Smooth muscle cell of the umbilical artery (primary cell): Measurements from ENCODE around the gene YAP1. TPM values are rescaled to one million over a fixed set of nuclear protein-coding genes. Genes with fewer than 3 reads are reported as not detected.

Experiments used
- total RNA-seq: library from RNA; depleted of rRNA; stranded (reverse); fragments of >200 nt; gene quantifications from 2 replicates; pipeline ENCODE4 v1.2.3, GENCODE V29; 2014

The YAP1 gene
- 139 and 154 TPM in 2 replicates for total RNA-seq

DNA sequence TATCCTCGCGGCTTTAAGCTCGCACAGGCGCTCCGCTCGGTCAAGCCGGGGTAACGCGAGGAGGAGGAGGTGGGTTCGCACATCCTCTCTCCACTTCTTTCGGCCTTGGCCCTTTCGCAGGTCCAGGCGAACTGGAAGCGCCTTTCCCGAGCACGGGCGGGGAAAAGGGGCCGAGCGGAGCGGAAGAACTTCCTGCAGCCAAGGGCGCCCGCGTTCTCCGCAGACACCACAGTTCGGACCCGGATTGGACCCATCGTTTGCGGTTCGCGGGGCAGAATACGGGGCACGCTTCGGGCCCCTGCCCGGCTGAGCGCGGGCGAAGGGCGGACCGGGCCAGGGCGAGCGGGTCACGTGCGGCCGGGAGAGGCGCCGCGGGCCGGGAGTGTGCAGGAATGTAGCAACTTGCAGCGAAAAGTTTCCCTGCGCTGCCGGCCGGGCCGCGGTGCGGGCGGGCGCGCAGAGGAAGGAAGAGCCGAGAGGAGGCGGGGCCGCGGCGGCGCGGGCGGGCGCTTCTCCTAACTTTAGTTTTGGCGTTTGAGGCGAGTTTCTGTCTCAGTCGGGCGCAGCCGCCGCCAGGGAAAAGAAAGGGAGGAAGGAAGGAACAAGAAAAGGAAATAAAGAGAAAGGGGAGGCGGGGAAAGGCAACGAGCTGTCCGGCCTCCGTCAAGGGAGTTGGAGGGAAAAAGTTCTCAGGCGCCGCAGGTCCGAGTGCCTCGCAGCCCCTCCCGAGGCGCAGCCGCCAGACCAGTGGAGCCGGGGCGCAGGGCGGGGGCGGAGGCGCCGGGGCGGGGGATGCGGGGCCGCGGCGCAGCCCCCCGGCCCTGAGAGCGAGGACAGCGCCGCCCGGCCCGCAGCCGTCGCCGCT lies at the start of gene YAP1:
Gene YAP1 (plus strand): TSS at position 552 of the 865 bp plus-strand sequence. CDS start 402 bp downstream, outside the sequence.

Other genes with a start within 250 kb of the YAP1 start
- 0.89 and 1.2 TPM in 2 replicates for gene CEP126, start 195.4 kb upstream of the YAP1 start, total RNA-seq
- not detected in 2 replicates for gene ANGPTL5, start 193.9 kb upstream of the YAP1 start, total RNA-seq
- 2.4 and 5.3 TPM in 2 replicates for gene CFAP300, start 63.0 kb upstream of the YAP1 start, total RNA-seq
- gene BIRC3, start 207.0 kb downstream of the YAP1 start, total RNA-seq, result 5.3 and 9.0 TPM in 2 replicates
- gene BIRC2, start 236.8 kb downstream of the YAP1 start, total RNA-seq, result 66.8 and 71.0 TPM in 2 replicates